ENCODE data around the gene CTNNBL1.

DNA sequence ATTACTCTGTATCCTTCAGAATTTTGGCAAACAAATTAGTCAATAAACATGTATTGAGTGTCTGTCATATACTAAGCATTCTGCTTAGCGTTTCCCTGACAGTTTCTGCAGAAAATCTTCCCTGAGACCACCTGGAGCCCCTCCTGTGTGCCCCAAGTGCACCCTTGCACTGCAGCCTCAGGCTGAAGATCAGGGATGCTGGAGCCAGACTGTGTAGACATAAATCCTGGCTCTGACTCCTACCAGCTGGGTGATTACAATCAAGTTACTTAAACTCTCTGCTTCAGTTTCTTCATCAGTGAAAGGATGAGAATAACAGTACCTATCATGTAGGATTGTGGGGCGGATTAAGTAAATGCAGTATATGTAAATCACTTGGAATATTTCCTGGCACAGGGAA is 155.7 kb downstream of the CTNNBL1 start:
- TF ChIP-seq, protein P1, sequence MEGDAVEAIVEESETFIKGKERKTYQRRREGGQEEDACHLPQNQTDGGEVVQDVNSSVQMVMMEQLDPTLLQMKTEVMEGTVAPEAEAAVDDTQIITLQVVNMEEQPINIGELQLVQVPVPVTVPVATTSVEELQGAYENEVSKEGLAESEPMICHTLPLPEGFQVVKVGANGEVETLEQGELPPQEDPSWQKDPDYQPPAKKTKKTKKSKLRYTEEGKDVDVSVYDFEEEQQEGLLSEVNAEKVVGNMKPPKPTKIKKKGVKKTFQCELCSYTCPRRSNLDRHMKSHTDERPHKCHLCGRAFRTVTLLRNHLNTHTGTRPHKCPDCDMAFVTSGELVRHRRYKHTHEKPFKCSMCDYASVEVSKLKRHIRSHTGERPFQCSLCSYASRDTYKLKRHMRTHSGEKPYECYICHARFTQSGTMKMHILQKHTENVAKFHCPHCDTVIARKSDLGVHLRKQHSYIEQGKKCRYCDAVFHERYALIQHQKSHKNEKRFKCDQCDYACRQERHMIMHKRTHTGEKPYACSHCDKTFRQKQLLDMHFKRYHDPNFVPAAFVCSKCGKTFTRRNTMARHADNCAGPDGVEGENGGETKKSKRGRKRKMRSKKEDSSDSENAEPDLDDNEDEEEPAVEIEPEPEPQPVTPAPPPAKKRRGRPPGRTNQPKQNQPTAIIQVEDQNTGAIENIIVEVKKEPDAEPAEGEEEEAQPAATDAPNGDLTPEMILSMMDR (IDR thresholded peaks at IDR 0.05): no peak
- no peak for TF ChIP-seq POLR2A (IDR thresholded peaks at IDR 0.05)
- TF ChIP-seq POLR2AphosphoS5 (IDR thresholded peaks at IDR 0.05): no peak

Measured in stomach (tissue), 4 donors.